GM19438 (cell line): ENCODE measurements around the gene SLC8A1.

Source experiments
- ATAC-seq: cut with Tn5 transposase; IDR thresholded peaks from one replicate; pipeline ENCODE4 v1.9.1; 2021; ENCODE audit warnings: low read depth; ENCODE audit not compliant: unreplicated experiment

SLC8A1 gene

DNA sequence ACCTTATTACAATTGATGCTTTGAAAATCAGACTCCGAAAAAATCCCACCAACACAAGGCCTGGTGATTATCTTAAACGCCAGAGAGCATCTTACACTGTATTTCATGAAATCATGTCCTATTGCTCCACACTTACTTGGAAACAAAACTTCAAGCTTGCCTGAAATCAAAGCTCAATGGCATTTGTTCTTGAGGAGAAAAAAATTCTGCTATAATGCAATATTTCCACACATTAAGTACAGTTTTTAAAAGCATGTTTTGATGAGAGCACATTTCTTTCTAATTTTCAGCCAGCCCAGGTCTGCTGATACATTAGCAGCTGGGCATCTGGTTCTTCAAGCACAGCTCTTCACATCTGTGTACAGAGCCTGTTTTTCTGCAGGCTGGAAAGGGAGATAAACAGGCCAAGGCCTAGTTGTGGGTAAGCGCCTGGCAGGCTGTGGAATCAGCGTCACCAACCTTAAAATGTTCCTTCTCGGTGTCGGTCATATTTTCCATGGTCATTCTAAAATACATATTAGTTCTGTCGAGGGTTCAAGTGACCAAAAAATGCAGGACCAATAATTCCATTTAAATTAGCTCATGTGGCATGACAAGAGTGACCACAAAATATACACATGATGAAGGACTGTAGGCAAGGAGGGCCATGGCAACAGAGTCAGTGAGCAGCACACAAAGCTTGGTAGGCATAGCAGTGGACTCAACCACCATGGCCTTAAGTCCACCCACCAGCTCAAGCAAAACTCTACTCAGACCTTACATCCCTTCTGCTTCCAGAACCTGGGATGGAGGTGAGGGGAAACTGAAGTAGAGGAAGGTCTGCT lies 20.9 kb downstream of the SLC8A1 start:
- ATAC-seq = no peak

GRCh38 chr2:40428439-40428838 lies 23.5 kb downstream of the SLC8A1 start:
- no peak for ATAC-seq

DNA sequence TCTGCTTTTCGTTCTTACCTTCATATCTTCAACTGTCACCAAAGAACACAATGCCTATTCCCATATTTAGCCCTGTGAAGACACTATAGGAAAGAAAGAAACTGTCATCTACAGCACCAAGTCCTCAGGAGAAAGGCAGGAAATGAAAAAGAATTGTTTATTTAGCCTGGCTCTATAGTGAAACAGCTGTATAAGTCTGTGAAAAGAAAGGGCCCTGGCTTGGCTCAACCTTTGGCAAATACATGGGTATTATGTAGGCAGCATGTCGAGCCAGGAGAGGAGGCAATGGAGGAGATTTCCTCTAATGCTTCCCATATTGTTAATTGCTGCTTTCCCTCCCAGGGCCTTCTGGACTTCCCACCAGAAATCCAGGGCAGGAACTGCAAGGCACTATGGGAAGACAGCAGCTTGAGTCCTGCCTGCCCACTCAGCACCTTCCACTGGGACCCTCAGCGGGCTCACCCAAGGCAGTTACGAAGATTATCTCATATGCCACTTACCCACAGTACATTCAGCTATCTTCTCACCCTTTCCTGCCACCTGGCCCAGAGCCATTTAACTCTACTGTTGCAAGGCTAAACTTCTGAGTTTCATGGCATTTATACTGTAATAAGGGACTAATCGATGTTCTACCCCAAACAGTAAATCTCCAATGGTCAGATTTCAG lies 30.1 kb downstream of the SLC8A1 start:
- no peak for ATAC-seq

GRCh38 chr2:40420478-40420877 lies 31.4 kb downstream of the SLC8A1 start:
- no peak for ATAC-seq

- ATAC-seq = no peak
Measured at GRCh38 chr2:40419364-40419762, 32.5 kb downstream of the SLC8A1 start.

DNA sequence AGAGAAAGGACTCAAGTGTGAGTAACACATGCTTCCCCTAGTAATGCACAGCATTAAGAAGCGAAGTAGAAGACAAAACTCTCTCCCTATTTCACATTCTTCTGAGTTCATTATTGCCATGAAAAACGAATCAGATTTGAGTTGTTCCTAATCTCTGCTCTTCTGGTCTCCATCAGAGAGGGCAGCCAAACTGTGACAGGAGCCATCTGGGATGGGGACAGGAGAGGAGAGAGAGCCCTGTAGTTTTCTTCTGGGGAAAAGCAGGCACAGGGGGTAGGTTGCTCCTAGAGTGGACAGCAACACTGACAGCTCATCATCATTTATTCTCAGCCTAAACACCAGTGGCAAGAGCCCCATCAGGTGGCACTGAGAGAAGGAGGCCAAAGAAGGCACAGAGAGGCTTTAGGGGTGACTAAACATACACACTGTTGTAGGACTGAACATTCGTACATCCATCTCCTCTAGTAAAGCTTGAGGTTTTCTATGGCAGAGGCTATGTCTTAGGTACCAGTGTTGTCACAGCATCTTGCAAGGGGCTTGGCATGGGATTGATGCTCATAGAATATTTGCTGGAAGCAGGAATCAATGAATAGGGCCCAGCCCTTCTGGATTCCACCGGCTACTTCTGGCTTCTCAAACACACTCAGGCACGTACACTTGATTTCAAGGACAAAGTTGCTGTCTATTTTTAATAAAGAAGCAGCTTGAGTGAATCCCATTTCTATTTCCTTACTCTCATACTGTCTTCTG lies 33.1 kb downstream of the SLC8A1 start:
- ATAC-seq = no peak

DNA sequence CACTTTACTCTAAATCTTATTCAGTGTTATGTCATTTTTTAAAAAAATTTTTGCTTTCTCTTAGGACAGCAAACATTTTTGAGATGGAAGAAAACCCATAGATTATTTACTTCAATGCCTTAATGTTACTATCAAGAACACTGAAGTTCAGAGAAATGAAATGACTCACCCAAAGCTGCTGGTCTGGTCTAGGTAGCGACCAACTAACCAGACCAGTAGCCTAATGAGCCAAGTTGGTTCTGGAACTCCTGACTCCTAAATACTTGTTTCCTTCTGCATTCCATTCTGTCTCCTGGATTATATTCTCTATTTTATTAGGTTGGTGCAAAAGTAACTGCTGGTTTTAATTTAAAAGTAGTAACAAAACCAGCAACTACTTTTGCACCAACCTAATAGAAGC lies 35.4 kb downstream of the SLC8A1 start:
- no peak for ATAC-seq

DNA sequence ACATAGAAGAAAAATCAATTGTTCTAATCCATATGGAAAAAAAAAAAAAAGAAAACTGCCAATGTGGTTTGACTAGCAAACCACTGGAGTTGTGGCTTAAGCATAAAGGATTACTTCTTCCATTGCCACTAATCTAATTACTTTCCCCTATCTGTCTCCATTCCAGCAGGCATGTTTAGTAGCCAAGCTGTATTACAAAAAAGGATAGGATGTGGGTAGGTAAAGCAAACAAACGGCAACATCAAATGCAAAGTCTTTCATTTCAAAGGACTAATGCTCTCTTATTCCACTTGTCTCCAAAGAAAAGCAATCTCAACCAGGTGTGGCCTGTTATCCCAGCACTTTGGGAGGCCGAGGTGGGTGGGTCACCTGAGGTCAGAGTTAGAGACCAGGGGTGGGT lies 36.5 kb downstream of the SLC8A1 start:
- no peak for ATAC-seq

DNA sequence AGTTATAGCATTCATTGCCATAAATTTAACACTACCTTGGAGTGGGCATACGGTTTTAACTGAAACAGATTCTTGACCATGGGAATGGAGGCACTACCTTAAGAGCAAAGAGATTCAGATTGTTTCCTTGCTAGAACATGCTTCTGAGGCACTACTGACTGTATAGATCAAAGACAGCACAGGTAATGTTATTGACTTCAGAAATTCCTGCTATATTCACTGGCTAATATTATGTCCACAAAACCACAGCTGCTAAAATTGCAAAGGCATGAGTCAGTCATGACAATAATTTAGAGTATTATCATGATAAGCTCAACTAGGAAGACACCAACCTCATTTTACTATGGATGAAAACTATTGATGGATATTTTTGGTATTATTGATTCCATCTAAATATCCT lies 39.4 kb downstream of the SLC8A1 start:
- ATAC-seq = no peak

- ATAC-seq = no peak
Measured at GRCh38 chr2:40410695-40411094, 41.2 kb downstream of the SLC8A1 start.

DNA sequence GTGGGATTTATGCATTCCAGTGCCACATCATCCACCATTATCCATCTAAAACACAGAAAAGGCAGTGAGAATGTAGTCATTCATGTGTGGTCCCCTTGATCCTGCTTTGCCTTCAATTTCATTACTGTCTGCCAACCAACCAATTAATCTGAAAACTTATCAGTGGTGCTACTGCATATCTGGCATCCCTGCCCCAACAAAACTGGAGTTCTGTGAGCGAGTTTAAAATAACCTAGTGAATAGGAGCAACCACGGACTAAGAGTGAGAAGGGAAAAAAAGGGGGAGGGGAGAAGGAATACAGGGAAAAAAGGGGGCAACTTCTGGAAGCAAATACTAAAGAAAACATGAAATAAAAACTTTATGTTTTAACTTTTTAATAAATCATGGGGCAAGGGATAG lies 42.2 kb downstream of the SLC8A1 start:
- no peak for ATAC-seq

DNA sequence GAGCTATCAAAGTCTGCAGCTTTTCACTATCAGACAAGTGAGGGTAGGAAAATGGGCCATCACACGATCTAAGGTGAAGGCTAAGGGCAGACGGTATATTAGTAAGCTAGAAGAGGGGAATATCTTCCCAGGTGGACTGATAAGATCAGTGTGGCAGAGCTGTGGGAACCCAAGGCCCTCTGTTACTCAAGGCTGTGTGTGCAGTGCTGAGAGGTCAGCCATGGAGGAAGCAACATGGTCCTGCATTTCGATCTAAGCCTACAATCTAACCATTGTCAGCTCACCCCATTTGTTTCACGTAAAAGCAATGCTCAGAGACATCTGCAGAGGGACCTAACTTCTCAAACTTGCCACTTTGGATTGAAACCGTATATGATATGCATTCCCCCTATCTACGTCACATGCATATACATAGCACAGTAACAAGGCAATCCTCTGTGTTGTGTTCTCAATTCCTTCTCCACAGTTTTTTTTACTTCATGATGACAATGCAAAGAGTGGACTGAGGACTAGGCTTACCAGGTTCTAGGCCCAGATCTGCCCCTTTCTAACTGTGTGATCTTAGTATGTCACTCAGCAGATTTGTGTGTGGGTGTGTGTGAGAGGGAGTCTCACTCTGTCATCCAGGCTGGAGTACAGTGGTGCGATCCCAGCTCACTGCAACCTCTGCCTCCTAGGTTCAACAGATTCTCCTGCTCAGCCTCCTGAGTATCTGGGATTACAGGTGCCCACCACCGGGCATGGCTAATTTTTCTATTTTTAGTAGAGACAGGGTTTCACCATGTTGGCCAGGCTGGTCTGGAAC lies 45.2 kb downstream of the SLC8A1 start:
- no peak for ATAC-seq

DNA sequence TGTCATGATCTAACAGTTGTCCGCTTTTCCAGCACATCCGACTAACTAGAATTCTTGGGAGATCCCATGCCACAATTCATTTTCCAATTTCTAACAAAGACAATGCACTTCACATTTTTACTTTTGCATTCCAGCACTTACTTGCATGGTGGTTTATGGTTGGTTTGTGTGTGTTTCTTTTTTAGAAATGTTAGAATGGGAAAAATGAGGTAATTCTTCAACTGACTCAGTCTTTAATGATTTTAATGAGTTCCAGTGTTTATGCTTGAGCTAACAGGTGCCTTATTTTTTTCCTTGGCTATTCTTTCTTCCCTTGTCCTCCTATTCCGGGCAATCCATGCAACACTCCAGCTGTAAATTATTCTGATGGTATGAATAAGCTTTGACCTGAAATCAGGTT lies 46.4 kb downstream of the SLC8A1 start:
- ATAC-seq = no peak

DNA sequence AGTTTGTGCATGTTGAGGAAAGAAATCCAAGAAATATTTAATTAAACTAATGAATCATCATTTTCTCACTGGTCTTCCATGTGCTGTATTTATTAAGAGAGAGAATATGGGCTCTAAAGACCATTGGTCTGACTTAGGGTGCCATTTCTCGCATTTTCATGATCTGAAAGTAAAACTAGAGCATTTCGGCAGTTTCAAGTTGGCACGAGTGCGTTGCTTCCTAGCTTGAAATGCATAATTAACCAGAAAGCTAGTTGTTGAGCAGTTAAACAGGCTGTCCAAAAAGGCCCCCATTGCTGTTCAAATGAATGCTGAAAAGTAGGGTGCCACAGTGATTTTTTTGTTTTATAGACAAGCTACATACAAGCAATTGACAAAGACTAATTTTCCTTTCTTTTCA lies 47.4 kb downstream of the SLC8A1 start:
- ATAC-seq = no peak

DNA sequence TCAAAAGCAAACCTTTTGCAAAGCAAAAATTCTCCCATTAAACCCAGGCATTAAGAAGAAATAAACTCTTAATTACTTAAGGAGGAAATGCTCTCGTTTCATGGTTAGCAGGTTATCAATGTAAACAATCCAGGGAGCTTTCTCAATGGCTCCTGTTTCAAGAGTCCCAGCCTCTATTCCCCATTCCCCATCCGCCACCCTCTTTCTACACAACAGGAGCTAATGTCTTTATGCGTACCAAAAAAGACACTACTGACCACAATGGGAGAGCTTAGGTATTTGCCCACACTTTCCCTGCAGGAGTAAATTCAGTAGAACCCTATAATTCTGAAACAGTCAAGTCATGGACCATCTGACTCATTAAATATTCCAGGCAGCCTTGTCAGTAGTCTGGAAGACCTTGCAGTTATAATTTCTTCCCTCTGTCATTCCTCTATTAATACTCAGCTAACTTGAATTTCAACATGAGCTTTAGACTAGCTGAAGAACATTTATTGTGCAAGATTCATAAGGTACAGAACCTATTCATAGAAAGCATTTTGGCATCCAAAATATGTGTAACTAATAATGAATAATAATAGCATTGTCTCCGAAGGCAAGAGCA lies 48.6 kb downstream of the SLC8A1 start:
- no peak for ATAC-seq

DNA sequence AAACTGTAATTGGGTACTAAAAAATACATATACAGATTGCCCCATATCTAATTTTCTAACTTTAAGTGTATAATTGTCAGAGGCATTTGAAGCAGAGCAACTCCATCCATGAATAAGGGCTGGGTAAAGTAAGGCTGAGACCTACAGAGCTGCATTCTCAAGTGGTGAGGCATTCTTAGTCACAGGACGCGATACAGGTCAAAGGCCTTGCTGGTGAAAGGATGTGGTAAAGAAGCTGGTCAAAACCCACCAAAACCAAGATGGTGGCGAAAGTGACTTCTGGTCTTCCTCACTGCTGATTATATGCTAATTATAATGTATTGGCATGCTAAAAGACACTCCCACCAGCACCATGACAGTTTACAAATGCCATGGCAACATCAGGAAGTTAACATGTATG lies 50.0 kb downstream of the SLC8A1 start:
- no peak for ATAC-seq

- no peak for ATAC-seq
Measured at GRCh38 chr2:40400336-40400953, 51.4 kb downstream of the SLC8A1 start.

GRCh38 chr2:40397765-40398164 lies 54.1 kb downstream of the SLC8A1 start:
- no peak for ATAC-seq

DNA sequence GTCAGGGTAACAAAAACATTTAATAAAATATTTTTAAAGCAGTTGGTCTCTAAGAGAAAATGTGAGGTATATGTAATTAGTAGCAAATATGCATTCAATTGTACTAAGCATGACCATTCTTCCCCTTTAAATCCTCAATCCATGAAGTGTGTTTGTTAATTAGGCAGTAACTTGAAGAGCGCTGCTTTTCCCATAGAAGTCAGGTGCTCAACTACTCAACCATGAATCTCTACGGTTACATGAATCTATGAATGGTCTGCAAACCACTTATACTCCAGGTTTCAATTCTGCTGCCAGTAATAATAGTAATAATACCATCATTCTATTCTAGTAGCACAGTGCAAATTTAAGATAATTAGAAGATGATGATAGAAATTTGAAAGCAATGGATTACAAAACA lies 55.8 kb downstream of the SLC8A1 start:
- no peak for ATAC-seq
